ENCODE results near the gene NEU2. TPM values are rescaled to one million over a fixed set of nuclear protein-coding genes. Genes with fewer than 3 reads are reported as not detected.
"Not testable (repeated sequence)": the region's sequence is repeated elsewhere in the genome, so short reads cannot be mapped to it uniquely, and the experiment has no call there.

NEU2 gene
- polyA plus RNA-seq, 3 donors from 2014 or later = not detected

DNA sequence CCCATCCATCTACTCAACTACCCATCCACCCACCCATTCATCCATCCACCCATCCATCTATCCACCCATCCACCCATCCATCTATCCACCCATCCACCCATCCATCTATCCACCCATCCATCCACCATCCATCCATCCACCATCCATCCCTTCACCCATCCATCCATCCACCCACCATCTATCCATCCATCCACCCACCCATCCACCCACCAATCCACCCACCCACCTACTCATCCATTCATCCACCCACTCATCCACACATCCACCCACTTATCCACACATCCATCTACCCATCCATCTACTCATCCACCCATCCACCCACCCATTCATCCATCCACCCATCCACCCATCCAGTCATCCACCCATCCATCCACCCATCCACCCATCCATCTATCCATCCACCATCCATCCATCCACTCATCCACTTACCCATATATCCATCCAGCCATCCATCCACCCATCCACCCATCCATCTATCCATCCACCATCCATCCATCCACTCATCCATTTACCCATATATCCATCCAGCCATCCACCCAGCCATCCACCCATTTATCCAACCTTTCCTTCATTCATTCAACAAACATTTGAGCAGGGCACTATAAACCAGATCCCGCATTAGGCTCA, 17.3 kb upstream of the NEU2 start:
- no peaks in the 10 kb centered on the region for H3K9me3 Mint-ChIP-seq
- no peak overlapping the region for H3K27ac Mint-ChIP-seq
- H3K4me3 Mint-ChIP-seq = no peak overlapping the region
- no peak for DNase-seq
- no peaks in the 10 kb centered on the region for H3K36me3 Mint-ChIP-seq
- peaks cover under 1 to 4% (median 2%) of the 10 kb centered on the region in 3 donors for H3K27me3 Mint-ChIP-seq (ENCODE audit: low read depth in 3 of 3)
- H3K4me1 Mint-ChIP-seq = no peaks in the 10 kb centered on the region

DNA sequence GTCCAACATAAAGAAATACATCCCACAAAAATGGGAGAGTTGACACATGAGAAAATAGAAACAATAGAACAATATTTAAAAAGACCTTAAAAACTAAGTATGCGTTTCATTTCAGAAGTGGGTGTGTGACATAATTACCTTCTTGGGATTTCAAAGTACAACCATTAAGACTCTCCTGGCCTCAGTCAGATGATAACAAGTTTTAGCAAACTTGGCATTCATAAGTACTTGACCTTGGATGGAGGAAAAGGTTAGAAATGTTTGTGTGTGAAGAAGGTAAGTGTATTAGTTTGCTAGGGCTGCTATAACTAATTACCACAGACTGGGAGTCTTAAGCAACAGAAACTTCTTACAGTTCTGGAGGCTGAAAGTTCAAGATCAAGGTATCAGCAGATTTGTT, 14.5 kb upstream of the NEU2 start:
- H3K36me3 Mint-ChIP-seq = peaks cover 0 to 4% (median 0%) of the 10 kb centered on the region in 3 donors
- H3K4me1 Mint-ChIP-seq = no peaks in the 10 kb centered on the region
- no peak overlapping the region for H3K4me3 Mint-ChIP-seq
- no peaks in the 10 kb centered on the region for H3K9me3 Mint-ChIP-seq
- no peak overlapping the region for H3K27ac Mint-ChIP-seq
- DNase-seq = no peak
- H3K27me3 Mint-ChIP-seq (ENCODE audit: low read depth in 3 of 3) = peaks cover 0 to 2% (median 1%) of the 10 kb centered on the region in 3 donors

DNA sequence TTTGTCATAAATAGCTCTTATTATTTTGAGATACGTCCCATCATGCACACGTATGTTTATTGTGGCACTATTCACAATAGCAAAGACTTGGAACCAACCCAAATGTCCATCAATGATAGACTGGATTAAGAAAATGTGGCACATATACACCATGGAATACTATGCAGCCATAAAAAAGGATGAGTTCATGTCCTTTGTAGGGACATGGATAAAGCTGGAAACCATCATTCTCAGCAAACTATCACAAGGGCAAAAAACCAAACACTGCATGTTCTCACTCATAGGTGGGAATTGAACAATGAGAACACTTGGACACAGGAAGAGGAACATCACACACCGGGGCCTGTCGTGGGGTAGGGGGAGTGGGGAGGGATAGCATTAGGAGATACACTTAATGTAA, 12.9 kb upstream of the NEU2 start:
- H3K36me3 Mint-ChIP-seq; H3K9me3 Mint-ChIP-seq; DNase-seq; H3K4me3 Mint-ChIP-seq; H3K4me1 Mint-ChIP-seq; H3K27me3 Mint-ChIP-seq (ENCODE audit: low read depth in 3 of 3); H3K27ac Mint-ChIP-seq: not testable (repeated sequence)

- H3K4me3 Mint-ChIP-seq = no peak overlapping the region
- no peak overlapping the region for H3K27ac Mint-ChIP-seq
- no peaks in the 10 kb centered on the region for H3K9me3 Mint-ChIP-seq
- no peaks in the 10 kb centered on the region for H3K4me1 Mint-ChIP-seq
- no peak for DNase-seq
- peaks cover 0 to 2% (median 1%) of the 10 kb centered on the region in 3 donors for H3K27me3 Mint-ChIP-seq (ENCODE audit: low read depth in 3 of 3)
- peaks cover 0 to 4% (median 0%) of the 10 kb centered on the region in 3 donors for H3K36me3 Mint-ChIP-seq
These were observed 12.0 kb upstream of the NEU2 start for GRCh38 chr2:233020454-233020853.

DNA sequence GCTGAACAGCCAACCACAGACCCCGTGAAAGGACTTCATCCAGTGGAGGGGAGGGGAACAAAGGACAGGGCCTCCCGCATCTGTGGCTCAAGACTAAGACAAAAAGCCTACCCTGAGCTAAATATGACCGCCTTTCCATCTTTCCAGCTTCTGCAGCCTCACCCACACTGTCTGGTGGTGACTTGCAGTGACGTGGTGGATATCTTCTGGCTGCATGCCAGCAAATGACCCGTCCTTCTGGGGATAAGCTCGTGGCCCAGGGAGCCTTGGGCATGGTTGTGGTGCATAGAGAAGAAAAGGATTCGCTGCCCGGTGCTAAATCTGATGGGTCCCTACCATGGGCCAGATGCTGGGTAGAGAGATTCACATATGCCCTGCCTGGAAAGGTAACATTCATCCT, 10.7 kb upstream of the NEU2 start:
- Mint-ChIP-seq H3K36me3 (peaks cover 0 to 4% (median 0%) of the 10 kb centered on the region in 3 donors), H3K27me3 (ENCODE audit: low read depth in 3 of 3) (peaks cover 0 to 1% (median 0%) of the 10 kb centered on the region in 3 donors), H3K9me3 (no peaks in the 10 kb centered on the region), H3K4me1 (no peaks in the 10 kb centered on the region), H3K27ac (no peak overlapping the region), H3K4me3 (no peak overlapping the region)
- DNase-seq = no peak

DNA sequence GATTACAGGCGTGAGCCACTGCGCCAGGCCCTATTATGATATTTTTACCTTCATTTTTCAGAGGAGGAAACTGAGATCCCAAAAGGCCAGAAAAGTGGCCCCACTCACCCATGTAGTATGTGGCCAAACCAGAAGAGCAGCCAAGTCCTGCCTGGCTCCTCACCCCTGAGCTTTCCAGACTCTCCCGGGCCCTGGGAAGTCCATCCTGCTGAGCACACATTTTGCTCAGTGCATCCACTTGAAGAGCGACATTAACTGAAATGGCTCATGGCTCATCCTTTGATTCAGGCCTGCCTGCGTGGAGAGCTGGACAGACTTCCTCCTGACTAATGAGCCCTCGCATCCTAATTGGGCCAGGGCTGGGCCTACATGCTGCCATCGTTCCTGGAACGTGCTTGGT, 9.9 kb upstream of the NEU2 start:
- DNase-seq = no peak
- H3K27ac Mint-ChIP-seq = no peak overlapping the region
- H3K4me1 Mint-ChIP-seq = no peaks in the 10 kb centered on the region
- H3K36me3 Mint-ChIP-seq = peaks cover 0 to 4% (median 0%) of the 10 kb centered on the region in 3 donors
- no peak overlapping the region for H3K4me3 Mint-ChIP-seq
- H3K27me3 Mint-ChIP-seq (ENCODE audit: low read depth in 3 of 3) = peaks cover 0 to 1% (median 0%) of the 10 kb centered on the region in 3 donors
- no peaks in the 10 kb centered on the region for H3K9me3 Mint-ChIP-seq

DNA sequence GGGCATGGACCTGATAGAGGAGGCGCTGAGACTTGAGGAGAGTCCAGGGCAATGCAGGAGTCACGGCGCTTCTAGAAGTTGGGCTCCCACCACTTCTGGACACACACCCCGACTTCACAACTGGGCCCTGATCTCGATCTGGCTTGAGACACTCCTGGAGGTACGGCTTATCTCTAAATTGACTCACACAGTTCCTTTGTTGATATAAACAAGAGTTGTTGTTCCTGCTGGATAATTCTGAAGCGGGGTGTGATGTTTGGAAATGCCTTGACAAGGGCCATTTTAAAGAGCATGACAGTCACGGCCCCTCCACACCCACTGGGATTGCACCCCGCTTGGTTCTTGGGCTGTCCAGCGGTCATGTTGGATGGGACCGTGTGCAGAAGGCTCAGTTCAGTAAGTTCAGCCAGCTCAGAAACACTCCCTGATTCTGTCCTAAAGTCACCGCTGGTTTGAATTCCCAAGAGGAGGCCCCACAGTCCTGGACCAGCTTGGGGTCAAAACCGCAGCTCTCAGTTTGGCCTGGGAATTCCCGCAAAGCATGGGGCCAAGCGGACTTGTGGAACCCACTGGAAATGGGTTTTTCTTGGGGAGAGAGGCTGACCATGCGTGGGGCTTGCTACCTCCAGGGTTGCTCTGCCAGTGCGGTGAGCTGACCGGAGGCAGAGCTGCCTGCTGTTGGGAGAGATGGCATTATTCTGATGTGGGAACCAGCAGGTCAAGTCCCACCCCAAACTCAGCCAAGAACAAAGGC, 9.3 kb upstream of the NEU2 start:
- H3K4me3 Mint-ChIP-seq = no peak overlapping the region
- no peak for DNase-seq
- H3K9me3 Mint-ChIP-seq = no peaks in the 10 kb centered on the region
- H3K4me1 Mint-ChIP-seq = no peaks in the 10 kb centered on the region
- H3K27ac Mint-ChIP-seq = no peak overlapping the region
- peaks cover 0 to 1% (median 0%) of the 10 kb centered on the region in 3 donors for H3K27me3 Mint-ChIP-seq (ENCODE audit: low read depth in 3 of 3)
- H3K36me3 Mint-ChIP-seq = peaks cover 0 to 4% (median 0%) of the 10 kb centered on the region in 3 donors

- Mint-ChIP-seq H3K27me3 (ENCODE audit: low read depth in 3 of 3) (peaks cover 0 to 1% (median 0%) of the 10 kb centered on the region in 3 donors), H3K27ac (no peak overlapping the region), H3K9me3 (no peaks in the 10 kb centered on the region), H3K36me3 (peaks cover 0 to 4% (median 0%) of the 10 kb centered on the region in 3 donors), H3K4me1 (no peaks in the 10 kb centered on the region), H3K4me3 (no peak overlapping the region)
- no peak for DNase-seq
These were observed 8.6 kb upstream of the NEU2 start for GRCh38 chr2:233023761-233024410.

DNA sequence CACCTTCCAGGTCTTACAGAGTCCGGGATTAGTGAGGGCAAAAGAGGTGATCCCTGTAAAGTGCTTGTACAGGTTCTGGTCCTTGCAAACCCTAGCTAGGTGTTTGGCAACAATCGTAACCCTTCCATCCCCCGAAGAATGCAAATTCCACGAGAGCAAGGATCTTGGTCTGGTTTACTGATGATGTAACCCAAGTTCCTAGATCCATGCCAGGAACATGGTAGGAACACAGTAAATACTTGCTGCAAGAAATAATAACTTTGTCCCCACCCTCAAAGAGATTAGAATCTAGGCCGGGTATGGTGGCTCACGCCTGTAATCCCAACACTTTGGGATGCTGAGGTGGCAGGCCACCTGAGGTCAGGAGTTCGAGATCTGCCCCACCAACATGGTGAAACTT, 6.8 kb upstream of the NEU2 start:
- H3K36me3 Mint-ChIP-seq = peaks cover 0 to under 1% (median 0%) of the 10 kb centered on the region in 3 donors
- no peaks in the 10 kb centered on the region for H3K9me3 Mint-ChIP-seq
- H3K4me1 Mint-ChIP-seq = peaks cover 0 to 5% of the 10 kb centered on the region in 2 donors
- H3K27me3 Mint-ChIP-seq (ENCODE audit: low read depth in 3 of 3) = peaks cover 0 to 3% (median 2%) of the 10 kb centered on the region in 3 donors
- H3K27ac Mint-ChIP-seq = no peak overlapping the region
- DNase-seq = no peak
- H3K4me3 Mint-ChIP-seq = no peak overlapping the region

- Mint-ChIP-seq H3K4me3 (no peak overlapping the region), H3K9me3 (no peaks in the 10 kb centered on the region), H3K36me3 (no peaks in the 10 kb centered on the region), H3K27ac (peak overlapping the region in 2 of 6 donors; percentile 40 to 67), H3K4me1 (peaks cover 0 to 5% of the 10 kb centered on the region in 2 donors), H3K27me3 (ENCODE audit: low read depth in 3 of 3) (peaks cover 0 to 3% (median 2%) of the 10 kb centered on the region in 3 donors)
- DNase-seq = no peak
These were observed 6.2 kb upstream of the NEU2 start for GRCh38 chr2:233026198-233026813.

GRCh38 chr2:233029321-233029720, 3.2 kb upstream of the NEU2 start:
- no peaks in the 10 kb centered on the region for H3K9me3 Mint-ChIP-seq
- peaks cover 0 to 3% (median 2%) of the 10 kb centered on the region in 3 donors for H3K27me3 Mint-ChIP-seq (ENCODE audit: low read depth in 3 of 3)
- H3K4me1 Mint-ChIP-seq = peaks cover 0 to 5% of the 10 kb centered on the region in 2 donors
- no peak overlapping the region for H3K27ac Mint-ChIP-seq
- H3K36me3 Mint-ChIP-seq = no peaks in the 10 kb centered on the region
- no peak overlapping the region for H3K4me3 Mint-ChIP-seq
- DNase-seq = no peak

- Mint-ChIP-seq H3K4me1 (peaks cover 0 to 5% of the 10 kb centered on the region in 2 donors), H3K4me3 (no peak overlapping the region), H3K27ac (no peak overlapping the region), H3K9me3 (no peaks in the 10 kb centered on the region), H3K27me3 (ENCODE audit: low read depth in 3 of 3) (peaks cover 0 to 3% (median 2%) of the 10 kb centered on the region in 3 donors), H3K36me3 (no peaks in the 10 kb centered on the region)
- no peak for DNase-seq
These were observed 644 bp upstream of the NEU2 start for GRCh38 chr2:233031556-233032500.

GRCh38 chr2:233033672-233034071, 1.2 kb downstream of the NEU2 start:
- Mint-ChIP-seq H3K27ac (peak overlapping the region in 2 of 6 donors; percentile 9 to 14), H3K27me3 (ENCODE audit: low read depth in 3 of 3) (peaks cover 0 to 3% (median 2%) of the 10 kb centered on the region in 3 donors), H3K4me3 (no peak overlapping the region), H3K36me3 (peaks cover 0 to 3% (median 0%) of the 10 kb centered on the region in 3 donors), H3K9me3 (no peaks in the 10 kb centered on the region), H3K4me1 (peaks cover 0 to 5% of the 10 kb centered on the region in 2 donors)
- DNase-seq = no peak

Data from immature natural killer cell (primary cell).